Hematopoietic multipotent progenitor cell treated with erythropoietin and hydrocortisone succinate and interleukin-3 and kit ligand, for 8 days (in vitro differentiated cells): ENCODE results near the gene ABCC1.
"Not testable (repeated sequence)": the region's sequence is repeated elsewhere in the genome, so short reads cannot be mapped to it uniquely, and the experiment has no call there.

Source experiments
- DNase-seq: peaks from one replicate; pipeline ENCODE4 v3.0.0-alpha.2; 2015

Gene ABCC1

DNA sequence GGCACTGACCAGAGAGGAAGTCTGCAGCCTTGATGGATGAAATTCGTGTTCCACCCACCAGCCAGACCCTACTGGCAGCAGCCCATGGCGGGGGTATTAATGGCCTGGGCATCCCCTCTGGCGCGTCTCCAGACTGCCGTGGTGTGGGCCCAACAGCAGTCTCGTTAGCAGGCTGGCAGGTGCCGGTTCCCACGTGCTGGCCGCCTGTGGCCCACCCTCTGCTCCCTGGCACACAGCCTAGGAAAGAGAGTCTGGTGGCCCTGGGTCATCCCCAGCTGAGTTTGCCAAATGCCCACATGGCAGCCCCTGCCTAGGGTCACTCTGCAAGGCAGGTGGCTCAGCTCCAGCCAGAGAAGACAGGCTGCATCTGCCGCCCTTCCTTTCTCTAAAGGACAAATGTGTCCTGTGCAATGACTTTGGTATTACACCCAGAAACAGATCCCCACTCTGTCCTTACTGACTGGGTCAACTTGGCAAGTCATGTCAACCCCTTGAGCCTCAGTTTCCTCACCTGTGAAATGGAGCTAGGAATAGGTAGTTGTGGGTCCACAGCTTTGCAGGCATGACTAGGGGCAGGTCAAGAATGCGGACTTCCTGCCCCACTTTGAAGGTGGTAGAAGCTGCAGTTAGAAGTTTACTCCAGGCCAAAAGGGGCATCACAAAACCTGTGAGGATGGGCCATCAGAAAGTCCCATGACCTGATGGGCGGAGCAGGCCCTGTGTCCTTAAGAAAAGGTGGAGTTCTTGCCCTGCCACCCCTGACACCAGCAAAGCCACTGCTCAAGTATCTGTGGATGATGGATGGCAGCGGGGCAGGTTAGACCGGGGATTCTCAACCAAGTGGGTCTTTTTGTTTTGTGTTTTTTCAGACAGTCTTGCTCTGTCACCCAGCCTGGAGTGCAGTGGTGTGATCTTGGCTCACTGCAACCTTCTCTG is 197.2 kb downstream of the ABCC1 start:
- no peak for DNase-seq

DNA sequence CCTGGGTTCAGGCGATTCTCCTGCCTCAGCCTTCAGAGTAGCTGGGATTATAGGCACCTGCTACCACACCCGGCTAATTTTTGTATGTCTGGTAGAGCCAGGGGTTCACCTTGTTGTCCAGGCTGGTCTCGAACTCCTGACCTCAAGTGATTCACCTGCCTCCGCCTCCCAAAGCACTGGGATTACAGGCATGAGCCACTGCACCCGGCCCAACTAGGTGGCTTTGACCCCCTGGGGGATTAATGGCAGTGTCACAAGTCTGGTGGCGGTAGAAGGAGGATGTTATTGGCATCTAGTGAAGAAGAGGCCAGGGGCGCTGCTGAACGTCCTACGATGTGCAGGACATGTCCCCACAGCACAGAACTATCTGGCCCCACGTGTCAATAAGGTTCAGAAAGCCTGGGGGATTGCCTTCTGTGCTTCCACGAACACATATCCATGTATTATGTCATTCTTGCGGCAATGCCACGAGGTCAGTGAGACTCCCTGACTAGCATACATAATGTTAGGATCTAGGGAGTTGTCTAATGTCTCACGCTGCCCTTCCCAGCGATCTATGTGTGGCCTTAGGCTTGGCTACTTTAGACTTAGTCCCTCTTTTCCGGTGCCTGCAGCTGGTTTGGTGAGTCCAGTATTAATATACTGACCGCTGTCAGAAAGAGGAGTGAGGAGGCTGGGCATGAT is 198.0 kb downstream of the ABCC1 start:
- no peak for DNase-seq

GRCh38 chr16:16148000-16148599 is 198.7 kb downstream of the ABCC1 start:
- DNase-seq: not testable (repeated sequence)

DNA sequence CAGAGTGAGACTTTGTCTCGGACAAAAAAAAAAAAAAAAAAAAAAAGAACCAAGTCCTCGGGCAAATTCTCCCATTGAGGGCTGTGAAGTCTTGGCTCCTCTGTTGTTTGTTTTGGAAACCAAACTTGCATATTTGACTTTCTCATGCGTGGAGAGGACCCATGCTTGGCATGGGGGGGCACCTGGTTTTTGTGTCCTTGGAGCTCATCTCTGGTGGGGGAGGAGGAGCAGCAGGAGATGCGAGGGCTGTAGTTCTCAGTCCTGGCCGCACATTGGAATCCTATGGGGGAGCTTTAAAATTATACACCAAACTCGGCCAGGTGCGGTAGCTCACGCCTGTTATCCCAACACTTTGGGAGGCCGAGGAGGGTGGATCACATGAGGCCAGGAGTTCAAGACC is 199.3 kb downstream of the ABCC1 start:
- DNase-seq: no peak

DNA sequence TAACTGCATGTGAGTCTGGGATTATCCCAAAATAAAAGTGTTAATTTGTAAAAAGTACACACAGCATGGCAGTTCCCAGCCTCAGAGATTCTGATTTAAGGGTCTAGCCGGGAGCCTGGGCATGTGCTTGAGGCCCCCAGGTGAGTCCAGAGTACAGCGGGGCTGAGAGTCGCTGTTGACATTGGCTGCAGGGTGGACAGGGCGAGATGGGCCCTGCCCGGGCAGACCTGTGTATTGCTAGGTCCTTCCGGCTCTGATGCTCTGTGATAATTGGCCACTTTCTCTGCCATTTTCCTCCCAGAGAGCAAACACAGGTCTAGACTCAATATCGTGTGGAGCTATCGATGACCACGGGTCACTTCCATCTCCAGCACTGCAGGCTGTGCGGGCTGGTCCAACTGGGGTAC is 200.3 kb downstream of the ABCC1 start:
- DNase-seq: no peak

DNA sequence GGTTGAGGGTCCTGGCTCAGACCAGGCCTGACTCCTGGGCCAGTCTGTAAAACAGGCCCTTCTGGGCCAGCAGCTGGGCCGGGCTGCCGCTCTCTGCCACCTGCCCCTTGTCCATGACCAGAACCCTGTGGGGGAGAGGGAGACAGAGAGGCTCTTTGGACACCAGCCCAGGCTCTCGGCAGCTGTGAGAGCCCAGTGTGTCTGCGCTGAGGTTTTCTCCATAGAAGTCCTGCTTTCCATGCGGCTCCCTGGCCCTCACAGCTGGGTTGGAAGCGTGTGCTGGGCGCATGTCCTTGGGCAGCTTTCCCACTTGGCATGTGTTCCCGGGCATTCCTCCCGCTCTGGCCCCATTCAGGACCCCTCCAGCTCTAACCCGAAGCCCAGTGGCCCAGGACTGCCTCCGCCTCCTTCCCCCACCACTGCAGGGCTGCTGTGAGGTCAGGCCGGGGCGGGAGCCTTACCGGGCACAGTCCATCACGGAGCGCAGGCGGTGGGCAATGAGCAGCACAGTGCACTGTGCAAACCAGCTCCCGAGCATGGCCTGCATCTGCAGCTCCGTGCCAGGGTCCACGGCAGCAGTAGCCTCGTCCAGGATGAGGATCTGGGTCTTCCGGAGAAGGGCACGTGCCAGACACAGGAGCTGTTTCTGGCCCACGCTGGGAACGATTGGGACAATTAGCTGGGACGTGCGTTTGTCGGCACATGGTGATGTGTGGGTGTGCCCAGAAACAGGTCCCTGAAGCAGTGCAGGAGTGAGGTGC is 200.9 kb downstream of the ABCC1 start:
- DNase-seq: no peak

GRCh38 chr16:16150878-16151152 is 201.4 kb downstream of the ABCC1 start:
- DNase-seq: no peak

GRCh38 chr16:16151315-16151714 is 201.9 kb downstream of the ABCC1 start:
- no peak for DNase-seq

- not testable (repeated sequence) for DNase-seq
Observed at GRCh38 chr16:16153000-16153399, 203.6 kb downstream of the ABCC1 start.

- peak; percentile 94 for DNase-seq
Observed at GRCh38 chr16:16154281-16154951, 205.0 kb downstream of the ABCC1 start.

DNA sequence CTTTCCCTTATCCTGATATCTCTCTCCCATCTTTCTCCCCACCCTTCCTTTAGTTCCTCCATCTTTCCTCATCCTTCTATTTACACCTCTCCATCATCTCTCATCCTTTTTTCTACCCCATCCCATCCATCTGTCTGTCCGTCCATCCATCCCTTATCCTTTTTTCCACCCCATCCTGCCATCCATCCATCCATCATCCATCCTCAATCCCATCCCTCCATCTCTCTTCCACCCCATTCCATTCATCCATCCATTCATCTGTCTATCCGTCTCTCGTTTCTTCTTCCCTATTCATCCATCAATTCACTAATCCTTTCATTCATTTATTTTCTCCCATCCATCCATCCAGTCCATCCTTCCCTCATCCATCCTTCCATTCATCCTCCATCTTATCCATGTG is 205.8 kb downstream of the ABCC1 start:
- no peak for DNase-seq

DNA sequence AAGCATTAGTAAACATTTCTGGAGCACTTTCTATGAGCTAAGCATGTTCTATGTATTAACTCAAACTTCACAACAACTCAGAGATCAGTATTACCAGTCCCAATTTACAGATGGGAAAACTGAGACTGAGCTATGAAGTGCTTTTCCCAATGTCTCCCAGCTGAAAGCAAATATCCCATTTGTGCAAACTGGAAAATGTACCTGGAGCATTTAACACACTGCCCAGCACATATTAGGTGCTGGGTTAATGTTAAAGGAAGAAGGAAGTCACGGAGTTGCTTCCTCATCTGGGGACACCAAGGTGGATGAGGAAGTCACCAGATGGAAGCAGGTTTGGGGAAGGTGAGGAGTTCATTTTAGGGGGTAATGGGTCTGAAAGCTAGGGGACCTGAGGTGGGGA is 207.8 kb downstream of the ABCC1 start:
- DNase-seq: no peak

- no peak for DNase-seq
Observed at GRCh38 chr16:16158082-16158658, 208.8 kb downstream of the ABCC1 start.

GRCh38 chr16:16158741-16159374 is 209.4 kb downstream of the ABCC1 start:
- no peak for DNase-seq

DNA sequence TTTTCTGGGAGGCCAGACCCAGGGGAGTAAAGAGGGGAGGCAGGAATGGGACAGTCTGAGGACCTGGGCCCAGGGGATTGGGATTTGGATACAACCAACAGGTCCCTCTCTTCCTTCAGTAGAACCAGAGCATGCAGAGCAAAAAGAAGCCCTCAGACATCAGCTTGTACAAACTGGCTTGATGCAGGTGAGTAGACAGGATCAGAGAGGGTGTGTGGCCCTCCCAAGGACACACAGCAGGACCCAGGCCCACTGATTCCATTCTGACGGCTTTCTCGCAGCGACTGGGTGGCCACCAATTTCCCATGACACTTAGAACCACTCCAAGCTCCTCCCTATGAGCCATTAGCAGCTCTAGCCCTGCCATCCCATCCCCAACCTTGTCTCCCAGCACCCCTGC is 210.2 kb downstream of the ABCC1 start:
- no peak for DNase-seq

- no peak for DNase-seq
Observed at GRCh38 chr16:16161319-16161718, 211.9 kb downstream of the ABCC1 start.

DNA sequence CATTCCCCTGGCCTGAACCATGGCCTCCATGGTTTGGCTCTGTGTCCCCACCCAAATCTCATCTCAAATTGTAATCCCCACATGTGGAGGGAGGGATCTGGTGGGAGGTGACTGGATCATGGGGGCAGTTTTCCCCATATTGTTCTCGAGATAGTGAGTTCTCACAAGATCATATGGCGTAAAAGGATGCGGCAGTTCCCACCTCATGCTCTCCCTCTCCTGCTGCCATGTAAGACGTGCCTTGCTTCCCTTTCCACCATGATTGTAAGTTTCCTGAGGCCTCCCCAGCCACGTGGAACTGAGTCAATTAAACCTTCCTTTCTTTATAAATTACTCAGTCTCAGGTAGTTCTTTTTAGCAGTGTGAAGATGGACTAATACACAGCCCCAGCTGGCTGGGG is 212.4 kb downstream of the ABCC1 start:
- DNase-seq: not testable (repeated sequence)

DNA sequence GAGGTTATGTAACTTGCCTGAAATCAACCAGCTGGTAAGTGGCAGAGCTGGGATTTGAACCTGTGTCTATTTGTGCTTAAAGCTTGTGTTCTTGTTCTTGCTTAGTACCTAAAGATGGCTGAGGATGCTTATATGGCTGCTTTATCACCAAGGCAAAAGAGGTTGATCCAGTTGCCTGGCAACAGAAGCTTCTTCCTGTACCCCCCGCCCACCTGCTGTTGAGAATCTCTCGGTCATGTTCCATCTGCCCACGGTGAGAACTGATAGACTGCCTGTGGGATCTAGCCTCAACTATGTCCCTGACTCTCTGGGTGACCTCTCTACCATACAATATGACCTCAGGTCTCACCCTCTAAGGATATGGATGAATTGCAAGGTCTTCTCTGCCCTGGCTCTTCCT is 213.2 kb downstream of the ABCC1 start:
- no peak for DNase-seq

- DNase-seq: no peak
Observed at GRCh38 chr16:16163109-16163508, 213.7 kb downstream of the ABCC1 start.

DNA sequence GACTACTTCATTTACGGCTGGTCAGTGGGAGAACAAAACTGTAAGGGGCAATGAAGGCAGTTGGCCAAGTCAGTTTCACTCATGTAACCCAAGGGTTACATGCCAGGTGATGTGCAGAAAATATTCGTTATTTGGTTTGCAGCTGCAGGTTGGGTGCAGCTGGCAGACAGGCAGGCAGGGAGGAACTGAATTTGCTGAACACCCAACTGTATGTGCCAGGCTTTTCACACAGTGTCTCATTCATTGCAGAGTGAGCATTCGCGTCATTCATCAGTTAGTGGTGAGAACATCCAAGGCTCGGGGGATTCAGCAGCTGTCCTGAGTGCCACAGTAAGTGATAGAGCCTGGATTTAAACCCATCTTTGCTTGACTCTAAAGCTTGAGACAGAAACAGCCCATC is 214.2 kb downstream of the ABCC1 start:
- DNase-seq: no peak

DNA sequence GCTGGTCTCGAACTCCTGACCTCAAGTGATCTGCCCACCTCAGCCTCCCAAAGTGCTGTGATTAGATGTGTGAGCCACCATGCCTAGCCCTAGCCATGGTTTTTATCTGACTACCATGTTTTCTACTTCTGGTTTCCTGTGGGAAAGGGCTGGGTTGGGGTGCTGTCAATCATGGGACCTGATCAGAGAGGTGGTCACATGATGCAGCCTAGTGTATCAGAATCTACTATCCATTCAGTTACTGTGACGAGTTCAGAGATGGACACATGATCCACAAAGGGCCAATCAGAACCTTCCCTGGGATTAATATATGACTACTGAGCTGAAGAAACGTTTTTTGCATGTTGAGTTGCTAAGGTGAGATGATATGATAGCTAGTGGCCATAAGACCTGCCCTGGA is 214.8 kb downstream of the ABCC1 start:
- DNase-seq: no peak

GRCh38 chr16:16166085-16166484 is 216.7 kb downstream of the ABCC1 start:
- no peak for DNase-seq
